GM12874 (cell line): ENCODE data around the gene COG8.

ENCODE experiments used
- CTCF ChIP-seq: IDR thresholded peaks from 2 replicates; pipeline ENCODE4 v1.5.1; 2011; ENCODE audit warnings: low read depth, mild to moderate bottlenecking, control low read depth, low read length, moderate library complexity; ENCODE audit not compliant: insufficient read depth

The COG8 gene

GRCh38 chr16:69324013-69324531, 15.3 kb downstream of the COG8 start:
- TF ChIP-seq CTCF: no peak

- no peak for TF ChIP-seq CTCF
Observed at GRCh38 chr16:69323415-69323814, 15.9 kb downstream of the COG8 start.

DNA sequence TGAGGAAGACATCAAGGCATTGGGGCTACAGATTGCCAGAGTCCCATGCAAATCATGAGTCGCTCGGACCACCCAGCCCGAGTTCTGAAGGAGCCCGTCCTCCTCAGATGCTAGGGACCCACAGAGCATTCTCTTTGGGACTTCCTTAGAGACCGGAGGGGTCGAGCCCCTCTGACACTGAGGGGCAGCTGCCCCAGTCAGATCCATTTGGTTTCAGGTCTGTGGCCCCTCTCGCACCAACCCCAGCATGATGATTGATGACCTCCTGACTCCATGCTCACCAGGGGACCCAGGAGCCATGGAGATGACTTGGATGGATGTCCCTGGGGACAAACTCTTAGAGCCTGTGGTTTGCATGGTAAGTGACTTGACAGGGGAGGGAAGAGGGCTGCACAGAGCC, 17.0 kb downstream of the COG8 start:
- no peak for TF ChIP-seq CTCF

GRCh38 chr16:69321080-69321479, 18.3 kb downstream of the COG8 start:
- no peak for TF ChIP-seq CTCF

DNA sequence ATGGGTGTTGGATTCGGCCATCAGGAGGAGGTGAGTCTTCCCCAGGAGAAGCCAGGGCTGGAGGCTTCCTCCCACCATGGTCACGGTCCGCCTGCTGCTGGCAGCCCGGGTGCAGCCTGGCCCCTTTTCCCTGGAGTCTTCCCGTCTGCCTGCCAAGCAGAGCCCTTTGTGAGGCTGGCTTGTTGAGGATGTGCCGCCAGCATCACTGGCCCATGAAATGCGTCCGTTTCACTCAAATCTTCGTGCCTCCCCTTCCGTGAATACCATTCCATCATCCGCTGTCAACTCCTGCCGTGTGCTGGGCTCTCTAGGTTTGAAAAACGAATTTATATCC, 18.7 kb downstream of the COG8 start:
- no peak for TF ChIP-seq CTCF

DNA sequence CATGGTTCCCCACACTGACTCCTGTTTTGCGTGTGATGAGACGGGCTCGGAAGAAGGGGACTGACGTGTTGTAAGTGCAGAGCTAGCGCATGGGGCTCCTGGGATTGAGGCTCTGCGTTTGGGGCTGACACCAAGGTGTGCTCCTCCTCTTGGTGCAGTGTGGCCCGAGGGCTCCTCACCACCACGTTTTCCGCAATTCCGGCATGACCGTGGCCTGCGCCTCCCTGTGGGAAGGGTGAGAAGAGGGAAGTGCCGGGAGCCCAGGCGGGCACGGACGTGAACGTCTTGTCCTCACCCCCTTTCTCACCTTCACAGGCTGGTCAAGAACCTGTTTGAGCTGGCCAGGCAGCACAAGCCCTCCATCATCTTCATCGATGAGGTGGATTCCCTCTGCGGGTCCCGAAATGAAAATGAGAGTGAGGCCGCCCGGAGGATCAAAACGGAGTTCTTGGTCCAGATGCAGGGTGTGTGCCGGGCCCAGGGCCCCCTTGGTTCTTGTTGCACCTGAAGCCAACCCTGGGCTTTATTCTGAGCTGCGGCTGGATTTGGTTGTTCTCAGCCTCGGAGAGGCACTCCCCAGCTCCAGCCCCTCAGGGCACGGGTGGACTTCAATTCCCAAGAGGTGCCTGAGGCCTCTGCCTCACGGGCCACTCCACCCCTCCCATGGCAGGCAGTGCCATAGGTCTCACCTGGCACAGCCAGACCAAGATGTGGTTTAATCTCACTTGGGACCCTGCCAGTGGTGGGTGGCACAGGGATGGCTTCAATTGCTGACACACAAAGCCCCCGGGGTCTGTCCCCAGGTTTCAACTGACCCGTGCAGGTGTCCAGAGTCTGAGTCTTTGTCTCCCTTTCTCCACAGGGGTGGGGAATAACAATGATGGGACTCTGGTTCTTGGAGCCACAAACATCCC, 19.3 kb downstream of the COG8 start:
- no peak for TF ChIP-seq CTCF

DNA sequence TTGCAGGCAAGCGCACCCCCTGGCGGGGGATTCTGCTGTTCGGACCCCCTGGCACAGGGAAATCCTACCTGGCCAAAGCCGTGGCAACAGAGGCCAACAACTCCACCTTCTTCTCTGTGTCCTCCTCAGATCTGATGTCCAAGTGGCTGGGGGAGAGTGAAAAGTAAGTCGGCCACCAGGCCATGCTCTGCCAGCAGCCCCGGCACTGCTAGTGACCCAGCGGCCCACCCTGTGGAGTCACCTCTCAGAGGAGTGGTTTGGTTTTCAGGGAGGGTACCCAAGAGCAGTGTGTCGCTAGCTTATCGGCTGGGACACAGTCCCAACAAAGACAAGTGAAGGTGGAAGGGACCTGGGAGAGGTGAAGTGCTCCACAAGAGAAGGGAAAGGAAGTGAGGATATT, 20.0 kb downstream of the COG8 start:
- no peak for TF ChIP-seq CTCF
